ENCODE measurements around the gene IMMP2L.
"Not testable (repeated sequence)": the region's sequence is repeated elsewhere in the genome, so short reads cannot be mapped to it uniquely, and the experiment has no call there.

IMMP2L gene

DNA sequence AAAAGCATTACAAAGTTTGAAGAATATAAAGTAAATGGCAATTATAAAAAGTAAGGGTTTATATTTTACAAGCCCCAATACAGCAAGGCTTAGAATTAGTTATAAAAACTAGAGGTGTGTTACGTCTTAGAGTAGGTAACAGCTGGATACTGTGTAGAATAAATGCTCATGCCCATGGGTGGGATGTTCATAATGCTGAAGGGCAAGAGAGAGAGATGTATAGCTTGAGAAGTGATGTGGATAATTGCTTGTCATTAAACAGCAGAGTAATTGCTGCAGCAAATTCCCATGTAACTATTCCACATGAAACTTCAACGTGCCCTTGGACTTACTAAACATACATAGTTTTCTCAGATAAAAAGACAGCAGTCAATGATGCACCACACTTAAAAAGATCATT lies 233.8 kb downstream of the IMMP2L start:
- no peak for DNase-seq

DNA sequence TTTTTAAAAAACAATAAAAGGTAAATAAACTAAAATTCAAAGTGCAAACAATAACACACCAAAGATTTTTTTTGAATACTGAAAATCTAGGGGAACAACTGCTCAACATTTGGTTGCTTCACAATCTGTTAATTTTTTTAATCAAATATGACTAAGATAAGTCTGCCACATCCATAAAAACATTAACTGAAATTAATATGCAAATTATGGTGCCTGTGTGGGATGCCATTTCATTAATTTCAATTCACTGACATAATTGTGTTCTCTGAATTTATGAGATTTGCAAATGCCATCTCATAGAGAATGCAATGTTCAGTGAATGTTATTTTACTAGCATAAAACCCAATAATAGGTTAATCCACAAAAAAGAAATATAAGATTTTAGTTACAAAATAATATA lies 237.5 kb downstream of the IMMP2L start:
- no peak for DNase-seq

DNA sequence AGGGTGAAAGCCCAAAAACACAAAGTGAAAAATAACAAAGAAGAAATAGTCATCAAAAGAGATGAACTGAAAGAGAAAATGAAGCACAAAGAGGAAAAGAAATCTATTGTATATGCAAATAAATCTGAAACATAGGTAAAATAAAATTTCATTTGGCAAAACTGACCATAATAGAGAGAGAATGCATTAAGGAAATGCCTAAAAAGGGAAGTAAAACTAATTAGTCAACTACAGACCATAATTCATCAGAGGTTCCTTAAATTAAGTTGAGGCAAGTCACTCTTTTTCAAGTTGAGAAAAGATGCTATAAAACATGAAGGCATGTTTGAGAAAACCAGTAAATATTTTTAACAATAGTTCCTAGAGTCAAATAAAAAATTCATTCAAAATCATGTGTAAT lies 238.1 kb downstream of the IMMP2L start:
- DNase-seq = no peak

DNA sequence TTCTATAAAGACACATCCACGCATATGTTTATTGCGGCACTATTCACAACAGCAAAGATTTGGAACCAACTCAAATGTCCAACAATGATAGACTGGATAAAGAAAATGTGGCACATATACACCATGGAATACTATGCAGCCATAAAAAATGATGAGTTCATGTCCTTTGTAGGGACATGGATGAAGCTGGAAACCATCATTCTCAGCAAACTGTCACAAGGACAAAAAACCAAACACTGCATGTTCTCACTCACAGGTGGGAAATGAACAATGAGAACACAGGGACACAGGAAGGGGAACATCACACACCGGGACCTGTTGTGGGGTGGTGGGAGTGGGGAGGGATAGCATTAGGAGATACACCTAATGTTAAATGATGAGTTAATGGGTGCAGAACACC lies 238.6 kb downstream of the IMMP2L start:
- DNase-seq = not testable (repeated sequence)

DNA sequence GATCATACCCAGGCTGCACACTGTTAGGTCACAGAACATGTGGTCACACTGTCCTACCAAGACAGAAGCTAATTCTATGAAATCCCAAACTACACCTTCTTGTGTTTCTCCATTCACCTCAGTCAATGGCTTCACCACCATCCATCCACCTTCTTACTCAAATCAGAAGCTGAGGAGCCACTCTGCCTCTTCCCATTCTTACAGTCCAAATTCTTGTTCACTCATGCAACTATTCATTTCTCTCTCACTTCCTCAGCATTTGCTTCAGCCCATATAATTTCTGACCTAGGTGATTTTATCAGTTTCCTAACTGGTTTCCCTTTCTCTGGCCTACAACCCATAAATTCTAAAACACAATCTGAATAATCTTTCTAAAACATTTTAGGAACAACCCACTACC lies 242.2 kb downstream of the IMMP2L start:
- DNase-seq = no peak

DNA sequence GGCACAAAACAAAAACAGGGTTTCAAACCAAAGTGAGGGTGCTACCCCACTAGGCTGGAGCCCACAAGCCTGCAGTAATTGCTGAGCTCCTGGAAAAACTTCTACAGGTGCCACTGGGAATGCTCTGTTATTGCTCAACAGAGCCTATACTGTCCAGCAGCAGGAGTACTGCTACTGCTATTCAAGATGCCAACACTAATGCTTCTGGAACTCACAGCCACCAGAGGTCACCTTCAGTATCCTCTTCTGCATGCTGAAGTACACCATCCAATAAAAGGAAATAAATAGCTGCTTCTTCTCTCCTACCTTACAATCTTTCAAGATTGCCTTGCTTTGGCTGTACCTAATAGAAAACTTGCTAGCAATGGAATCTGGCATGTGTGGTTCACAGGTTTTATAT lies 249.3 kb downstream of the IMMP2L start:
- DNase-seq = no peak

DNA sequence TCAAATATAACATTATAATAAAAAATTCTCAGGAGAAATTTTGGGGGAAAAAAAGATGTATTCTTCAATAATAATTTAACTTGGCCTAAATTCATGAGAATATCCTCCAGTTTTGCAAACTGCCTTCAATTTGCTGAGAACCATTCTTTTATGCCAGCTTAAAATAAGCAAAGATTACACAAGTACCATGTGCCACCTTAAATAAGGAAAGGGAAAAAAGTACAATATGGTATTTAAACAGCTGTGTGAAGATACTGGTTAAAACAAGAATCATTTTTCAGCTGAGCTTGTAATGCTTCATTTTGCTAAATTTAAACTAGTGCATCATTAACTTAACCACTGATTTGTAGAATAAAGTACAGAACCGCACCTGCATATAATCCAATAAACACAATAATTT lies 253.6 kb downstream of the IMMP2L start:
- DNase-seq = peak in 1 of 2 donors; percentile 8

DNA sequence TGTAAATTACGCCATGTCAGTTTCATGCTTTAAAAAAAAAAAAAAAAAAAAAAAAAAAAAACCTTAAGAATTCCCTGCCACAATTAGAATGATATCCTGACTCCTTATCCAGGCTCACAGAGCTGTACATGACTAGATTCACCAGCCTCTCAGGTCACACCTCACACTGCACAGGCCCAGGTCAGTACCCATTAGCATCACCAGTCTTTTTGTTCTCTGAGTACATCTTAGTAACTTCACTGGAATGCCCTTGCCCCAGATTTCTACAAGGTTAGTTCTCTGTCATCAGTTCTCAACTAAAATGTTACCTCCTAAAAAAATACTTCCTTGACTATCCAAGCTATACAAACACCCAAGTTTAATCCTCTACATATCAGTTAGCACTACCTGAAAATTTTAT lies 260.4 kb downstream of the IMMP2L start:
- no peak for DNase-seq

DNA sequence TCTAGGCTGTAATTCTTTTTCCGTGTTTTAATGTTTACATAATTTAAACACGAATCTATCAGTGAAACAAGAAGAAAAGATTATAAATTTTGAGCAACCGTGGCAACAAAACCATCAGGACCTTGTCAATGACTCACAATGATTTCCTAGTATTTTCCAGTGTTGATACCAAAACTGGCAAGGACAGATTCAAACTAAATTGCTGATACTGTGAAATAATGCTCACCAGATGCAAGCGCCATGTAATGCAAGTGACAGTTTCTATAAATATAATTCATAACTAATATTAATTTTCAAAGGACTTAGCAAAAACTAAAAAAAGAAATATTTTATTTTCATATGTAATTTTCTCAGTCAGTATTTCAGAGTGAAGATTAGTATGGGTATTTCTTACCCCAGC lies 267.8 kb downstream of the IMMP2L start:
- DNase-seq = no peak

DNA sequence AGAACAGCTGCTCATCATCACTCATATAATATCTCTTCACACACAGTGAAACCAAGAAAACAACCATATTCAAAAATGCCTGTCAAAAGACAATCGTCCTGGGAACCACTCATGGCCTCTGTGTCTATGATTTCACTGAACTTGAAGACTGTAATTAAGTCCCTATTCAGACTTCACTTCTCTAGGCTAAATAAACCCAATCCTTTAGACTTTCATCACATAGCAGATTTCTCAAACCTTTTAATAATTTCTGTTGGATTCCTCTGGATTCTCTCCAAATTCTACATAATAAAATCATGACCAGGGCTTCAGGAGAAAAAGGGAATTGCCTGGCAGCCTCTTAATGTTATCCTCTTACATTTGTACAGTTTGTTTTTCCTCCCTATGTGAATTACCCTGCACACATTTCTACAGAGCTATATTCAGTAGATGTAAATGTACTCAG lies 270.2 kb downstream of the IMMP2L start:
- DNase-seq = no peak

DNA sequence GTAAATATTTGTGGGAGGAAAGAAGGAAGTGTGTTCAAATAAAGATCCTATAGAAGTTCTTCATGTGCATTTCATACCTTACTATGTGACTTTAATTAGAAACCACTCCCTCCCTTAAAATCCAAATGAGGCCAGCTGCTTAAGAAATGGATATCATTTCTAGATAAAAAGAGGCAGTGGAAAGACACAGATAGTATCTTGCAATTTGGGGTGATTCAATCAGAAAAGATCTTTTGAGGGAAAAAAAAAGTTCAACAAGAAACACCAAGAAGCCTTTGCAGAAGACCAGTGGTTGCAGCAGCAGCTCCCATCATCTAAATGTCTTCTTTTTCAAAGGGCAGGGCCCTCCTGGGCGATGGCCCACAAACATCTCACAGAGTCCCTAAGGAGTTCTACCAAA lies 271.3 kb downstream of the IMMP2L start:
- DNase-seq = no peak

DNA sequence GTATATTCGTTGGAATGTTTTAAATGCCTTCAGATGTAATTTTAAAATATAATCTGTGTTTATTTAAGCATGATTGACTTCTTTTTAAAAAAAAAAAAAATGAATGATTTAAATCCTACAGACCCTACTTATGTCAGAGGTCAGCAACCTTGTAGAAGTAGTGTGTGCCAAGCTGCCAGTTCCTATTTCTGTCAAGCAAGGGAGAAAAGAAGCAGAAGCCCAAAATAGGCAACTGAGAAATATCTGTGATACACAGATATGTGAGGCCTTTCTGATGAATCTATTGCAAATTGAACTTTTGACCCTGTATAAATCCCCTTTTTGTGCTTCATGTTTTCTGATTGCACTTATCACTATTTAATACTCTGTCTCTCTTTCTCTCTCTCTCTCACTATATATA lies 271.9 kb downstream of the IMMP2L start:
- no peak for DNase-seq

DNA sequence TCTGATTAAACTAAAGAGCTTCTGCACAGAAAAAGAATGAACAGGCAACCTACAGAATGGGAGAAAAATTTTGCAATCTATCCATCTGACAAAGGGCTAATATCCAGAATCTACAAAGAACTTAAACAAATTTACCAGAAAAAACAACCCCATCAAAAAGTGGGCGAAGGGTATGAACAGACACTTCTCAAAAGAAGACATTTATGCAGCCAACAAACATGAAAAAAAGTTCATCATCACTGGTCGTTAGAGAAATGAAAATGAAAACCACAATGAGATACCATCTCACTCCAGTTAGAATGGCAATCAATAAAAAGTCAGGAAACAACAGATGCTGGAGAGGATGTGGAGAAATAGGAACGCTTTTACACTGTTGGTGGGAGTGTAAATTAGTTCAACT lies 273.9 kb downstream of the IMMP2L start:
- DNase-seq = not testable (repeated sequence)

DNA sequence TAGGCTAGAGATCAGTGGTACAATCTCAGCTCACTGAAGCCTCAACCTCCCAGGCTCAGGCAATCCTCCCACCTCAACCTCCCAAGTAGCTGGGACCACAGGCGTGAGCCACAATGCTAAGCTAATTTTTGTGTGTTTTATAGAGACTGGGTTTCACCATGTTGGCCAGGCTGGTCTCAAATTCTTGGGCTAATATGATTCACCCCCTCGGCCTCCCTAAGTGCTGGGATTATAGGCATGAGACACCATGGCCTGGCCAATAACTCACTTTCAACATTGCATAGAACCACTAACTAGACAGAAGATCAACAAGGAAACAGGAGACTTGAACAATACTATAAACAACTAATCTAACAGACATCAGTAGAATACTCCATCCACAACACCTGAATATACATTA lies 279.7 kb downstream of the IMMP2L start:
- no peak for DNase-seq

DNA sequence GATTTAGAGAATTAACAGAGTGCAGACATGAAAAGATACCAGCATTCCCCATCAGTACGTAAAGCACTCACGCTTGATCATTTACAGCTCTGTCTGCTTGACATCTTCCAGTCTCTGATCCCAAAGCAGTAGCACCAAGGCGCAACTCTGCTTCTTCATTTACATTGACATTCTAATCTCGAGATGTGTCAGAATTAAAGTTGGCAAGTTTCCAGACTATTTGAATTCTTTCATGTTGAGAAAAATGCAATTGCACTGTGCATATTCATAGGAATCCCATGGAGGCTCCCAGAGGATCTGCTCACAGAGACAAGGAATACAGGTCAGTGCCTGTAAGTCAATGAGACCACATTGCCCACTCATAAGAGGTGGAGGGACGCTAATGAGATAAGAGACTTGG lies 287.4 kb downstream of the IMMP2L start:
- DNase-seq = no peak

DNA sequence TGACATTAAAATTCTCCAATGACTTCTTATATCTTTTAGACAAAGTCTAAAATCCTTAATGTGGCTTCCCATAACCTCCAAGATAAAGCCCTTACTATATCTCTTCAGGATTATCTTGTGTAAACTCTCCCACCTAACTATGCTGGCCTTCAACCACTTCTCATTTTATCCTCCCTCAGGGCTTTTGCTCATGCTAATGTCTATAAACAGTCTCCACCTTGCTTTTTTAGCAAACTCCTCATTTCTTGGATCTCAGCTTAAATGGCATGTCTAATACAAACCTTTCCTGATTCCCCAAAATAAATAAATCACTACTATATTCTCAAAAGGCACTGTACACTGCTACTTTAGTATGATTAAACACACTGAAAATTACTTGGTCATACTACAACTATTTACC lies 290.2 kb downstream of the IMMP2L start:
- no peak for DNase-seq

DNA sequence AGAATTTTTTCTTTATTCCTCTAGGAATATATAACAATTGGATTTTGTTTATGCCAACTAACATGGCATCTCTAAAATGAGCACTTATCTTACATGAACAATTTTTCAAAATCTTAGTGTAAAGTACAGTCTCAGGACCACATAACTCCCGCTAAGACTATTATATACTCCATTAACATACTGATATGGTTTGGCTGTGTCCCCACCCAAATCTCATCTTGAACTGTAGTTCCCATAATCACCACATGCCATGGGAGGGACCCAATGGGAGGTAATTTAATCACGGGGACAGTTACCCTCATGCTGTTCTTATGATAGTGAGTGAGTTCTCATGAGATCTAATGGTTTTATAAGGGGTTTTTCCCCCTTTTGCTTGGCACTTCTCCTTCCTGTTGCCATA lies 291.5 kb downstream of the IMMP2L start:
- not testable (repeated sequence) for DNase-seq

DNA sequence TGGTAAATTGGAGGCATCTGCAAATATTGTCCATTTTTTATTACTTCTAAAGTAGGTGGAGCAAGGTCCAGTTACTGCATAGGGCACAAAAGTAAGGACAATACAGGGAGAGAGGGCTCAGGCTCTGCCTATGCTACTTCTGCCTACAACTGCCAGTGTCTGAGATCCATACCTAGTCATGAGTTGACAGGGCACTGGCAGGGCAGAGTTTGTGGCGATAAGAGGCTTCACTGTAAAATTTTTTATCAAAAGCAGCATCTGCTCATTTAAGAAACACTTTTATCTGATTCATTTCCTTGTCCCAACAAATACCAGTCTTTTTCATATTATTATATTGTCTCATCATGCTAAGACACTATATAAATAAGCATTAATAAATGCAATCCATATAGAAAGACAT lies 293.4 kb downstream of the IMMP2L start:
- DNase-seq = no peak

DNA sequence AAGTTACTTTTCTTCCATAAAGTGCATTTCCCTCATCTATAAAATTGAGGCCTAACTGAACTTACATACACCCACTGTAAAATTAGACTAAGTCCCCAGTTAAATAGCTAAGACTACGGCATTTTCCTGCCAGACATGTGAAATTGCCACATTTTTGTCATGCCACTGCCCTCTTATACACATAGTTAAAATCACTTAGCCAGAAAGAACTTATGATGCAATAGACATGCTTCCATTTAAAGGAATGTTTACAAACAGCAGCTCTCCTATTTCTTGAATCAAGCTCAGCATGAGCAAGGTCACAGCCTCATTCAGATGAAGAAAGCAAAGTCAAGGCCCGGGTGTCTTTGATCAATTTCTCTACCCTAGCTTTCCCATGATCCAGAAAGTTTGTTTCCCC lies 295.7 kb downstream of the IMMP2L start:
- DNase-seq = no peak

DNA sequence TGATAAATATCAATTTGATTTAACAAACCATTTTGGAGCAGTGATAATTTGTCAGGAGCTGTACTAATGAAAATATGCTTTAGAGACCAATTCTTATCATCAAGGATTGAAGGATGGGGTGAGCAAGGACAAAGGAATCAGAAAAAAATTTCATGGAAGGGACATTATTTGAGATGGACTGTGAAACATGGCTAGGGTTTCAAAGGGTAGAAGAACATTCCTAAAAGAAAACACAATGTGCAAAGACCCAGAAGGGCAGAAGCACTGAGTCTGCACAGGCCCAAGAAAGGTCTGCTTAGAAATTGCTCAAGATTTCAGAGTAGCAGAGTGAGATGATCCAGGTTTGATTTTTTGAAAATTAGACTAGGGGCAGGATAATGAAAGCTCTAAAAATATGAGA lies 296.9 kb downstream of the IMMP2L start:
- no peak for DNase-seq

DNA sequence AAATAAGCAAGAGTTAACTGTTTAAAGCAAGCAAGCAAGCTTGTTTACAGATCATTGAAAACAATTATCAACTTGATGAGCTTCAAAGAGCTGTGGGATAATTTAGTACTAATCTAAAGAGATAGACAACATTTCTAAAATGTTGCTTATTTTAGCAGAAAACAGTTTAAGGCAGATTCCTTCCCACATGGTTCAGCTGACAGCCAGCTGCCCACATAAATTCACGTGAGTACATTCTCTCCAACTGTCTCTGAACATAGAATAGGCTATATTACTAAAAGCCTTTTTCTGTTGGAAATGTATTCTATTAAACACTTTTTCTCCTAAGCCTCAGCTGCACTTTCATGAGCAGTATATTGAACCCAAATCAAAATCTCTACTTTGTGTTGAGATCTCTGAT lies 297.3 kb downstream of the IMMP2L start:
- no peak for DNase-seq

DNA sequence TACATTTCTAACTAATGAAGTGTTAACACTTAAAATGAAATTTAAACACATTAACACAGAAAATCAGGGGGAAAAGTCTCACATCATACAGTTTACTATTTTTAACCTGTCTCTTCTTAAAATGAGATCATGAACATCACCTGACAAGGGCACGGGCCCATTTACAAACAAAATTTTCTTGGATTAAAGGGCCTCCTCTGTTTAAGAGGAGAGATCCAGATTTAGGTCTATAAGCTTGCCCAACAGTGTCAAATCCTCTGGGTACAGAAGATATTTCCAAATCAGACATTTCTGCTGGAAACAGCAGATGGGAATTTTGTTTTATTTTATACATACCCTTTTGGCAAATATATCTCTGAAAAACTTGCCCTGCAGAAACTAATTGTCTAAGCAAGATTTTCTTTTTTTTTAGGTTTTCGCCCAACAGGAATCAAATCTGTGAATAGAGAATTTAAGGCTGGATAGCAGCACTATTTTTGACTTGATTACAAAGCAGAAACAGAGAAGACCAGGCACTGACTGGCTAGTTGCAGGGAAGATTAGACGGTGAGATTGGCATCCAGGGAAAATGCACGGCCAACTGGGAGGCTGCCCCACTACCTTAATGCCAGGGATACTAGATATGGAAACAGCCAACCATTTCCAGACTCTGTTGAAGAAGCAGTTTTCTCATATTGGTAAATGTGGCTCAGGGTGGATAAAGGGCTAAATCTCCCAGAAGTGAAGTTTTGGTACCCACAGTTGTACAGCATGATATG lies 298.0 kb downstream of the IMMP2L start:
- no peak for DNase-seq

DNA sequence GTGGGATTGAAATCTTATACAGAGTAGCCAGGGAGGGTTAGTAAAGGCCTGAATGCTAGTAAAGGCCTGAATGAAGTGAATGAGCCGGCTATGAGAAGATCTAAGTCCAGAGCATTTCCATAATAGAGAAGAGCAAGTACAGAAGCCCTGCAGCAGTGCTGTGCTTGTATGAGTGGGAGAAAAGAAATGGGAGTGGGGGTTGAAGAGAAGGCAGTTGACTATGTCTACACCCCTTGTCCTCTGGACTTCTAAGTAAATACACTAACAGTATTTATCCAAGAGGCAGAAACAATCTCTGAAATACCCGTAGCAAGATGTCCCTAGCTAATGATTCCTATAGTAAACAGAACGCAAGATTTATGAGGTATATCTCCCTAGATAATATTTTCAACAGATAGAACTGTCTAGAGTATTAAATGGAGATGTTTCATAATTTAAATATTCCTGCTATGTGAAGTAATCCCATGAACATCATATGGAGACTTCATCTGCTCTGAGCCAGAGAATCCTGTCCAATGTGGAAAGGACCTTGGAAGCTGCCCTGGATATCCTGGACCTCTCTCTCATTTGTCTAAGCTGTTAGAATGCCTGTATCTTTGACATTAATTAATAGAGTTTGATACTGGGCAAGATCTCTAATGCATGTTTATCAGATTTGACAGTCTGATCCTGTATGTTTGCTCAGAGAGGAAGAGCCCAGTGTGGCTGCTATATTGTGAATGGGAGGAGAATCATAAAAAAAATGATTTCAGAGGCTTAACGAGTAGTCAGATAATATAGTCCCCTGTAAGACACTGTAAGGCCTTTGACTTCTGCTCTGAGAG lies 299.8 kb downstream of the IMMP2L start:
- DNase-seq = no peak

DNA sequence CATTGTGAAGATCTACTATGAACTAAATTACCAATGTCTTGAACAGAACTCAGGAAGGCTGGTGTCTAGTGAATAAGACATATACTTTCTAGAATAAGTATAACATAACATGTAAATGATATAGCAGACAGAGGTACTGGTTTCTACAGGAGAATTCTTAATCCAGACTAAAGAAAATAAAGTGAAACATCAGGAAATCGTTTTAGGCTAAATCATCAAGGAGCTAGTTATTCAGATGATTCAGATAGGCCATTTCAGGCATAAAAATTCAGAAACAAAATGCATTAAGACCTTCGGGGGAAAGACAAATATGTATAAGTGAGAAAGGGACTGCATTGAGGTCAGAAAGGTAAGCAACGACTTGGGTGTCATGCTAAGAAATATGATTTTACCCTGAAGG lies 300.8 kb downstream of the IMMP2L start:
- no peak for DNase-seq

All from hippocampal formation (tissue), 2 donors.